WTC11 (cell line): ENCODE data around the gene PKIB. TPM values are rescaled to one million over a fixed set of nuclear protein-coding genes. Genes with fewer than 3 reads are reported as not detected.

ENCODE experiments used
- ATAC-seq: fragments of 200-7000 bp; cut with Tn5 transposase; 2 replicates; pipeline ENCODE4 v1.10.0; 2021; ENCODE audit warnings: mild to moderate bottlenecking, moderate library complexity
- CTCF ChIA-PET: fragments of 300-600 bp; sonication (Branson Sonifier 250); formaldehyde crosslinking; loops from one replicate; lab custom pipeline; 2021; ENCODE audit warnings: antibody characterized with exemption; lab: Charles Lee
- POLR2A ChIA-PET: fragments of 350-600 bp; sonication (Branson Sonifier 250); formaldehyde crosslinking; loops from one replicate; lab custom pipeline; 2021; ENCODE audit warnings: antibody characterized with exemption; lab: Charles Lee
- DNase-seq: peaks from one replicate; pipeline ENCODE4 v3.0.0; 2021; ENCODE audit warnings: low spot score
- H3K27ac Mint-ChIP-seq: 2 replicates; pipeline ENCODE4 v1.8.0; 2021; ENCODE audit warnings: mixed read lengths
- H3K27me3 Mint-ChIP-seq: 2 replicates; pipeline ENCODE4 v1.8.0; 2021; ENCODE audit warnings: low read depth, mild to moderate bottlenecking, moderate library complexity, mixed read lengths
- H3K36me3 Mint-ChIP-seq: 2 replicates; pipeline ENCODE4 v1.8.0; 2021; ENCODE audit warnings: mixed read lengths
- H3K4me1 Mint-ChIP-seq: 2 replicates; pipeline ENCODE4 v1.8.0; 2022; ENCODE audit warnings: mixed read lengths
- H3K4me3 Mint-ChIP-seq: 2 replicates; pipeline ENCODE4 v1.8.0; 2021; ENCODE audit warnings: mild to moderate bottlenecking, moderate library complexity, mixed read lengths
- H3K9me3 Mint-ChIP-seq: 2 replicates; pipeline ENCODE4 v1.8.0; 2021; ENCODE audit warnings: mixed read lengths
- AFF4 ChIP-seq: sonication (generic); formaldehyde crosslinking; IDR thresholded peaks from 2 replicates; pipeline ENCODE4 v1.8.1; 2023; ENCODE audit warnings: mild to moderate bottlenecking, missing genetic modification reagents, borderline replicate concordance
- ATF1 ChIP-seq: sonication (generic); formaldehyde crosslinking; IDR thresholded peaks from 2 replicates; pipeline ENCODE4 v1.8.1; 2023; ENCODE audit warnings: mild to moderate bottlenecking, moderate library complexity, missing genetic modification reagents
- ATF6 ChIP-seq: sonication (generic); formaldehyde crosslinking; IDR thresholded peaks from 2 replicates; pipeline ENCODE4 v1.8.1; 2023; ENCODE audit warnings: mild to moderate bottlenecking, missing genetic modification reagents
- ELF4 ChIP-seq: sonication (generic); formaldehyde crosslinking; IDR thresholded peaks from 2 replicates; pipeline ENCODE4 v1.8.1; 2022; ENCODE audit warnings: low read depth, mild to moderate bottlenecking, moderate library complexity, missing genetic modification reagents
- ERG ChIP-seq: fragments of 250-450 bp; sonication (Bioruptor Pico); IDR thresholded peaks from 2 replicates; pipeline ENCODE4 v1.8.0; 2021; ENCODE audit warnings: mild to moderate bottlenecking
- ESRRA ChIP-seq: sonication (generic); formaldehyde crosslinking; IDR thresholded peaks from 2 replicates; pipeline ENCODE4 v1.8.1; 2022; ENCODE audit warnings: mild to moderate bottlenecking, missing genetic modification reagents, borderline replicate concordance
- ETV6 ChIP-seq: sonication (generic); formaldehyde crosslinking; IDR thresholded peaks from 2 replicates; pipeline ENCODE4 v1.8.1; 2022; ENCODE audit warnings: mild to moderate bottlenecking, missing genetic modification reagents
- HMGA2 ChIP-seq: fragments of 250-450 bp; sonication (Bioruptor Pico); IDR thresholded peaks from 2 replicates; pipeline ENCODE4 v1.4.0; 2021; ENCODE audit warnings: mild to moderate bottlenecking, moderate library complexity
- KAT7 ChIP-seq: sonication (generic); formaldehyde crosslinking; IDR thresholded peaks from 2 replicates; pipeline ENCODE4 v1.8.1; 2023; ENCODE audit warnings: missing genetic modification reagents, mild to moderate bottlenecking, borderline replicate concordance
- NFE2L1 ChIP-seq: sonication (generic); formaldehyde crosslinking; IDR thresholded peaks from 2 replicates; pipeline ENCODE4 v1.8.1; 2023; ENCODE audit warnings: missing genetic modification reagents
- NFYB ChIP-seq: sonication (generic); formaldehyde crosslinking; conservative IDR thresholded peaks from 2 replicates; pipeline ENCODE4 v1.8.0; 2022; ENCODE audit warnings: low read depth, missing genetic modification reagents
- NR1H2 ChIP-seq: sonication (generic); formaldehyde crosslinking; IDR thresholded peaks from 2 replicates; pipeline ENCODE4 v1.9.0; 2021; ENCODE audit warnings: mild to moderate bottlenecking, moderate library complexity, missing genetic modification reagents
- PREB ChIP-seq: sonication (generic); formaldehyde crosslinking; IDR thresholded peaks from 2 replicates; pipeline ENCODE4 v1.8.1; 2022; ENCODE audit warnings: mild to moderate bottlenecking, missing genetic modification reagents, moderate library complexity, borderline replicate concordance
- SMAD3 ChIP-seq: sonication (generic); formaldehyde crosslinking; IDR thresholded peaks from 2 replicates; pipeline ENCODE4 v1.8.0; 2022; ENCODE audit warnings: missing genetic modification reagents, mild to moderate bottlenecking, borderline replicate concordance
- USF1 ChIP-seq: sonication (generic); formaldehyde crosslinking; IDR thresholded peaks from 2 replicates; pipeline ENCODE4 v1.8.0; 2022; ENCODE audit warnings: mild to moderate bottlenecking, missing genetic modification reagents
- USF2 ChIP-seq: sonication (generic); formaldehyde crosslinking; IDR thresholded peaks from 2 replicates; pipeline ENCODE4 v1.8.1; 2023; ENCODE audit warnings: mild to moderate bottlenecking, missing genetic modification reagents, moderate library complexity
- ZBTB43 ChIP-seq: sonication (generic); formaldehyde crosslinking; IDR thresholded peaks from 2 replicates; pipeline ENCODE4 v1.8.1; 2023; ENCODE audit warnings: mild to moderate bottlenecking, missing genetic modification reagents
- ZMAT4 ChIP-seq: fragments of 250-450 bp; sonication (Bioruptor Pico); IDR thresholded peaks from 2 replicates; pipeline ENCODE4 v1.9.0; 2021; ENCODE audit warnings: mild to moderate bottlenecking
- ZNF219 ChIP-seq: sonication (generic); formaldehyde crosslinking; IDR thresholded peaks from 2 replicates; pipeline ENCODE4 v1.8.0; 2023; ENCODE audit warnings: missing genetic modification reagents, mild to moderate bottlenecking, borderline replicate concordance
- ZNF396 ChIP-seq: fragments of 250-450 bp; sonication (Bioruptor Pico); IDR thresholded peaks from 2 replicates; pipeline ENCODE4 v1.8.0; 2021; ENCODE audit warnings: mild to moderate bottlenecking, moderate library complexity, borderline replicate concordance
- total RNA-seq: library from RNA; stranded (reverse); gene quantifications from 3 replicates; pipeline ENCODE4 v1.2.3, GENCODE V29; 2021

PKIB gene
- total RNA-seq, 1 experiment from 2014 or later = 26.4 TPM

- TF ChIP-seq ERG (CRISPR knock-in tag) (no peak), ZBTB43 (CRISPR knock-in tag) (no peak)
Measured at GRCh38 chr6:122569230-122569771, 40.9 kb upstream of the PKIB start (continued).

- no peak for TF ChIP-seq ZBTB43 (CRISPR knock-in tag)
- TF ChIP-seq AFF4 (CRISPR knock-in tag) = no peak
- no peak for TF ChIP-seq NFYB (CRISPR knock-in tag)
- no peak for TF ChIP-seq ETV6 (CRISPR knock-in tag)
- no peak for TF ChIP-seq ZNF396 (CRISPR knock-in tag)
- TF ChIP-seq ATF1 (CRISPR knock-in tag) = no peak
- TF ChIP-seq ZNF219 (CRISPR knock-in tag) = no peak
- TF ChIP-seq KAT7 (CRISPR knock-in tag) = no peak
- ChIA-PET CTCF (no interaction called here), POLR2A (no interaction called here)
- Mint-ChIP-seq H3K4me3 (no peak overlapping the region), H3K27me3 (no peaks in the 10 kb centered on the region), H3K9me3 (peaks cover 42% of the 10 kb centered on the region), H3K27ac (no peak overlapping the region), H3K4me1 (peaks cover 5% of the 10 kb centered on the region; the same call in 1 of the 2 replicates), H3K36me3 (peaks cover 27% of the 10 kb centered on the region)
- DNase-seq (no peak), ATAC-seq (no peak)
Measured at GRCh38 chr6:122571888-122572287, 38.3 kb upstream of the PKIB start.

- Mint-ChIP-seq H3K9me3 (peaks cover 37% of the 10 kb centered on the region), H3K36me3 (peaks cover 15% of the 10 kb centered on the region), H3K27me3 (no peaks in the 10 kb centered on the region), H3K27ac (no peak overlapping the region), H3K4me3 (no peak overlapping the region), H3K4me1 (no peaks in the 10 kb centered on the region)
- DNase-seq = no peak
- ChIA-PET CTCF (no interaction called here), POLR2A (no interaction called here)
- no peak for ATAC-seq
- no peak for TF ChIP-seq HMGA2
- no peak for TF ChIP-seq NFE2L1 (CRISPR knock-in tag)
- no peak for TF ChIP-seq USF1 (CRISPR knock-in tag)
- no peak for TF ChIP-seq ATF1 (CRISPR knock-in tag)
- TF ChIP-seq NR1H2 (CRISPR knock-in tag) = no peak
- no peak for TF ChIP-seq PREB (CRISPR knock-in tag)
- no peak for TF ChIP-seq ELF4 (CRISPR knock-in tag)
- TF ChIP-seq ZMAT4 (CRISPR knock-in tag) = no peak
- no peak for TF ChIP-seq ATF6
- no peak for TF ChIP-seq USF2
- no peak for TF ChIP-seq ESRRA (CRISPR knock-in tag)
- TF ChIP-seq SMAD3 (CRISPR knock-in tag) = no peak
Measured at GRCh38 chr6:122576888-122577287, 33.3 kb upstream of the PKIB start.
